ENCODE data around the gene KLHL29. TPM values are rescaled to one million over a fixed set of nuclear protein-coding genes. Genes with fewer than 3 reads are reported as not detected.

Gene KLHL29
- total RNA-seq, 1 donor from 2014 or later = 36.5 TPM

GRCh38 chr2:23653326-23653725 lies 268.3 kb downstream of the KLHL29 start:
- Mint-ChIP-seq H3K27me3 (ENCODE audit: unreplicated experiment) (no peaks in the 10 kb centered on the region), H3K4me1 (ENCODE audit: low read depth, unreplicated experiment) (peaks cover 15% of the 10 kb centered on the region), H3K36me3 (ENCODE audit: unreplicated experiment) (peaks cover 18% of the 10 kb centered on the region), H3K9me3 (ENCODE audit: unreplicated experiment) (peaks cover 11% of the 10 kb centered on the region), H3K27ac (ENCODE audit: unreplicated experiment) (no peak overlapping the region), H3K4me3 (ENCODE audit: unreplicated experiment) (no peak overlapping the region)
- DNase-seq = no peak
- no peak for TF ChIP-seq CTCF (IDR thresholded peaks at IDR 0.05; ENCODE audit: partially characterized antibody, unreplicated experiment)

- no peak overlapping the region for H3K4me3 Mint-ChIP-seq (ENCODE audit: unreplicated experiment)
- peaks cover 6% of the 10 kb centered on the region for H3K27me3 Mint-ChIP-seq (ENCODE audit: unreplicated experiment)
These were observed 269.8 kb downstream of the KLHL29 start for GRCh38 chr2:23654756-23655155.

GRCh38 chr2:23655934-23656596 lies 271.1 kb downstream of the KLHL29 start:
- Mint-ChIP-seq H3K27me3 (ENCODE audit: unreplicated experiment) (peaks cover 10% of the 10 kb centered on the region), H3K9me3 (ENCODE audit: unreplicated experiment) (peaks cover 10% of the 10 kb centered on the region), H3K27ac (ENCODE audit: unreplicated experiment) (no peak overlapping the region), H3K4me3 (ENCODE audit: unreplicated experiment) (no peak overlapping the region), H3K4me1 (ENCODE audit: low read depth, unreplicated experiment) (peaks cover 10% of the 10 kb centered on the region), H3K36me3 (ENCODE audit: unreplicated experiment) (peaks cover 18% of the 10 kb centered on the region)
- DNase-seq = no peak
- no peak for TF ChIP-seq CTCF (IDR thresholded peaks at IDR 0.05; ENCODE audit: partially characterized antibody, unreplicated experiment)

More at GRCh38 chr2:23654756-23655155, 269.8 kb downstream of the KLHL29 start:
- Mint-ChIP-seq H3K27ac (ENCODE audit: unreplicated experiment) (no peak overlapping the region), H3K9me3 (ENCODE audit: unreplicated experiment) (peaks cover 10% of the 10 kb centered on the region), H3K4me1 (ENCODE audit: low read depth, unreplicated experiment) (peaks cover 10% of the 10 kb centered on the region), H3K36me3 (ENCODE audit: unreplicated experiment) (peaks cover 18% of the 10 kb centered on the region)
- no peak for TF ChIP-seq CTCF (IDR thresholded peaks at IDR 0.05; ENCODE audit: partially characterized antibody, unreplicated experiment)
- no peak for DNase-seq

GRCh38 chr2:23656597-23656973 lies 271.6 kb downstream of the KLHL29 start:
- Mint-ChIP-seq H3K9me3 (ENCODE audit: unreplicated experiment) (peaks cover 10% of the 10 kb centered on the region), H3K27ac (ENCODE audit: unreplicated experiment) (no peak overlapping the region), H3K4me3 (ENCODE audit: unreplicated experiment) (no peak overlapping the region), H3K36me3 (ENCODE audit: unreplicated experiment) (peaks cover 13% of the 10 kb centered on the region), H3K27me3 (ENCODE audit: unreplicated experiment) (peaks cover 10% of the 10 kb centered on the region), H3K4me1 (ENCODE audit: low read depth, unreplicated experiment) (peaks cover 10% of the 10 kb centered on the region)
- TF ChIP-seq CTCF (IDR thresholded peaks at IDR 0.05; ENCODE audit: partially characterized antibody, unreplicated experiment) = no peak
- no peak for DNase-seq

- no peak for TF ChIP-seq CTCF (IDR thresholded peaks at IDR 0.05; ENCODE audit: partially characterized antibody, unreplicated experiment)
- Mint-ChIP-seq H3K36me3 (ENCODE audit: unreplicated experiment) (peaks cover 6% of the 10 kb centered on the region), H3K4me3 (ENCODE audit: unreplicated experiment) (no peak overlapping the region), H3K27ac (ENCODE audit: unreplicated experiment) (no peak overlapping the region), H3K27me3 (ENCODE audit: unreplicated experiment) (peaks cover 13% of the 10 kb centered on the region), H3K4me1 (ENCODE audit: low read depth, unreplicated experiment) (peaks cover 10% of the 10 kb centered on the region), H3K9me3 (ENCODE audit: unreplicated experiment) (peaks cover 14% of the 10 kb centered on the region)
- no peak for DNase-seq
These were observed 272.4 kb downstream of the KLHL29 start for GRCh38 chr2:23657371-23657770.
